Fibroblast of lung (primary cell): ENCODE measurements around the gene PHRF1. TPM values are rescaled to one million over a fixed set of nuclear protein-coding genes. Genes with fewer than 3 reads are reported as not detected.
A peak's percentile ranks its signal among the peaks of the same experiment; 100 is the strongest.

Source experiments
- DNase-seq, 2 donors: peaks; one replicate each; pipeline versions ENCODE4 v3.0.0 to v3.0.0-alpha.2; 2010; ENCODE audit warnings: low read depth in 2 of 2
- H2AFZ ChIP-seq: 2 replicates; pipeline ENCODE4 v1.5.1; 2012; ENCODE audit warnings: low read length, control low read depth, inconsistent platforms
- H3K27ac ChIP-seq: 2 replicates; pipeline ENCODE4 v1.5.1; 2011; ENCODE audit warnings: low read length, control low read depth; ENCODE audit not compliant: insufficient read depth
- H3K27me3 ChIP-seq: 2 replicates; pipeline ENCODE4 v1.5.1; 2011; ENCODE audit warnings: mild to moderate bottlenecking, low read length; ENCODE audit not compliant: control insufficient read depth, insufficient read depth
- H3K36me3 ChIP-seq: 2 replicates; pipeline ENCODE4 v1.5.1; 2011; ENCODE audit warnings: low read length; ENCODE audit not compliant: control insufficient read depth, insufficient read depth
- H3K4me1 ChIP-seq: 2 replicates; pipeline ENCODE4 v1.5.1; 2011; ENCODE audit warnings: low read length; ENCODE audit not compliant: control insufficient read depth, insufficient read depth; ENCODE audit errors: extremely low read depth
- H3K4me2 ChIP-seq: 2 replicates; pipeline ENCODE4 v1.5.1; 2011; ENCODE audit warnings: low read length, control low read depth; ENCODE audit not compliant: insufficient read depth; ENCODE audit errors: extremely low read depth
- H3K4me3 ChIP-seq, 4 experiments: fragments of 200-600 bp in 1 of 4; sonication (generic) in 1 of 4; replicated peaks in 1 of 4; 2 replicates each; pipeline ENCODE4 v1.5.1; 2011 to 2016; ENCODE audit warnings: low read length in 4 of 4, low read depth in 3 of 4, mild to moderate bottlenecking in 3 of 4, control low read depth in 2 of 4, inconsistent platforms in 1 of 4, mixed read lengths in 1 of 4; ENCODE audit not compliant: insufficient read depth in 1 of 4; ENCODE audit errors: control extremely low read depth in 1 of 4
- H3K79me2 ChIP-seq: 2 replicates; pipeline ENCODE4 v1.5.1; 2012; ENCODE audit warnings: mild to moderate bottlenecking, low read length, inconsistent platforms; ENCODE audit not compliant: control insufficient read depth, insufficient read depth
- H3K9ac ChIP-seq: 2 replicates; pipeline ENCODE4 v1.5.1; 2011; ENCODE audit warnings: mild to moderate bottlenecking, low read length, control low read depth; ENCODE audit not compliant: insufficient read depth
- H3K9me3 ChIP-seq: 2 replicates; pipeline ENCODE4 v1.5.1; 2012; ENCODE audit warnings: low read depth, low read length; ENCODE audit not compliant: control insufficient read depth, insufficient read depth
- H4K20me1 ChIP-seq: 2 replicates; pipeline ENCODE4 v1.5.1; 2011; ENCODE audit warnings: low read length; ENCODE audit not compliant: control insufficient read depth, insufficient read depth; ENCODE audit errors: extremely low read depth
- EZH2 ChIP-seq: IDR thresholded peaks from 2 replicates; pipeline ENCODE4 v1.5.1; 2012; ENCODE audit warnings: low read length, control low read depth, mild to moderate bottlenecking; ENCODE audit errors: missing control alignments
- polyA plus RNA-seq, 2 donors: library from polyadenylated mRNA; depleted of rRNA in 1 of 2; stranded (reverse) in 1 of 2; unstranded in 1 of 2; fragments of >200 nt; gene quantifications; 2 replicates each; pipeline ENCODE4 v1.2.1, GENCODE V29; 2011 to 2012; ENCODE audit warnings: missing spikeins in 1 of 2
- total RNA-seq: library from RNA; depleted of rRNA; stranded (reverse); fragments of >200 nt; gene quantifications from 2 replicates; pipeline ENCODE4 v1.2.1, GENCODE V29; 2014
- TF ChIP-seq, protein P1 (sequence below), 2 donors: IDR thresholded peaks in 1 of 2; conservative IDR thresholded peaks in 1 of 2; 1 replicate in 1 of 2; 2 replicates in 1 of 2; pipeline ENCODE4 v1.5.1; 2011 to 2012; ENCODE audit warnings: low read length in 2 of 2, control low read depth in 1 of 2, inconsistent platforms in 1 of 2, low read depth in 1 of 2, mild to moderate bottlenecking in 1 of 2

The PHRF1 gene
- total and polyA plus RNA-seq, 2 donors (not counting 1 experiment from before 2014, with no cell fraction given) = 5.9 to 16.8 TPM

- TF ChIP-seq, protein P1, sequence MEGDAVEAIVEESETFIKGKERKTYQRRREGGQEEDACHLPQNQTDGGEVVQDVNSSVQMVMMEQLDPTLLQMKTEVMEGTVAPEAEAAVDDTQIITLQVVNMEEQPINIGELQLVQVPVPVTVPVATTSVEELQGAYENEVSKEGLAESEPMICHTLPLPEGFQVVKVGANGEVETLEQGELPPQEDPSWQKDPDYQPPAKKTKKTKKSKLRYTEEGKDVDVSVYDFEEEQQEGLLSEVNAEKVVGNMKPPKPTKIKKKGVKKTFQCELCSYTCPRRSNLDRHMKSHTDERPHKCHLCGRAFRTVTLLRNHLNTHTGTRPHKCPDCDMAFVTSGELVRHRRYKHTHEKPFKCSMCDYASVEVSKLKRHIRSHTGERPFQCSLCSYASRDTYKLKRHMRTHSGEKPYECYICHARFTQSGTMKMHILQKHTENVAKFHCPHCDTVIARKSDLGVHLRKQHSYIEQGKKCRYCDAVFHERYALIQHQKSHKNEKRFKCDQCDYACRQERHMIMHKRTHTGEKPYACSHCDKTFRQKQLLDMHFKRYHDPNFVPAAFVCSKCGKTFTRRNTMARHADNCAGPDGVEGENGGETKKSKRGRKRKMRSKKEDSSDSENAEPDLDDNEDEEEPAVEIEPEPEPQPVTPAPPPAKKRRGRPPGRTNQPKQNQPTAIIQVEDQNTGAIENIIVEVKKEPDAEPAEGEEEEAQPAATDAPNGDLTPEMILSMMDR (conservative IDR thresholded peaks at IDR 0.05 in 1 of 2, IDR thresholded peaks at IDR 0.05 in 1 of 2; ENCODE audit: low read depth in 1 of 2, low read length in 2 of 2) = no peak
- TF ChIP-seq EZH2 = no peak
- no peaks in the 10 kb centered on the region for H3K9me3 ChIP-seq
- no peaks in the 10 kb centered on the region for H3K79me2 ChIP-seq
These were observed 31.1 kb upstream of the PHRF1 start for GRCh38 chr11:545171-545570.

DNA sequence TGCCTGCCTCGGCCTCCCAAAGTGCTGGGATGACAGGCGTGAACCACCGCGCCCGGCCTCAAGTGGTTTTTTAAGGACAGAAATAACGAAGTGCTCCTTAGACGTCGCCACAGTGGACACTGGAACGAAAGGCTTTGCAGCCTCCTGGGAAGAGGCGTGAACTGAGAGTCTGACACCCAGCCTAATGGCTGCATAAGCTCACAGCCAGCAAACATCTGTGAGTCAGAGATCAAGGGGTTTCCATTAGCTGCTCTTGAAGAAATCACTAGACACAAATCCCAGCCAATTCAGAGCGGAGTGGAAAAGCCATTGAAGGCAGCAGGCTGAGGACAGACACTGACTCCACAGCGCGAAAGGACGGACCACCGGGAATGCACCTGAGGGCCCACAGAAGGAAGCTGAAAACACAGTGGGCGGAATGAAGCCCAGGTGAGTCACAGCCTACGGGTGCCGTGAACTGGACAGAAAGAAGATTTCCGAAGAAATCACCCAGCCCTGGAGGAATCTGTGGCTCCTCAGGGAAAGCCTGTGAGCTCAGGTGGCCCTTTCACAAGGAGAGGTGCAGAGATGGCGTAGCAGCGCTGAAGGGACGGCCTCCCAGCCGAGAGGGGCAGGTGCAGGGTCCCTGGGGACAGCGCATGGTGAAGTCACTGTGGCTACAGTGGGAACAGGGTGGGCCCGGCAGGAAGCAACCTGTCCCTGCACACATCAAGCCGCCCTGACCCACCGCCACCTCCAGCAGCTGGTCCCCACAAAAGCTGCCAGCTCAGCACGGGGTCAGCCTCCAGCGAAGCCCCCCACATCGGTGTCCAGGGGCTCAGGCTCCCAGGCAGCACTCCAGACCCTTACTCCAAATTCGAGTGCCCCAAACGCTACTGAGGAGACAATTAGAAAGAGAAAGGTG, 27.3 kb upstream of the PHRF1 start:
- Histone ChIP-seq H3K27me3 (peaks cover 4% of the 10 kb centered on the region), H2AFZ (no peak overlapping the region), H3K9ac (no peak overlapping the region), H3K4me1 (no peaks in the 10 kb centered on the region), H3K79me2 (no peaks in the 10 kb centered on the region), H3K4me3 (no peak overlapping the region), H3K4me2 (no peak overlapping the region), H4K20me1 (no peaks in the 10 kb centered on the region), H3K36me3 (no peaks in the 10 kb centered on the region), H3K9me3 (no peaks in the 10 kb centered on the region), H3K27ac (no peak overlapping the region)
- DNase-seq = peak in 1 of 2 donors; percentile 25
- TF ChIP-seq, protein P1 (conservative IDR thresholded peaks at IDR 0.05 in 1 of 2, IDR thresholded peaks at IDR 0.05 in 1 of 2; ENCODE audit: low read depth in 1 of 2, low read length in 2 of 2) = no peak
- no peak for TF ChIP-seq EZH2

More at GRCh38 chr11:545171-545570, 31.1 kb upstream of the PHRF1 start:
- Histone ChIP-seq H3K27me3 (no peaks in the 10 kb centered on the region), H3K27ac (no peak overlapping the region), H3K36me3 (no peaks in the 10 kb centered on the region), H3K4me2 (no peak overlapping the region), H3K9ac (no peak overlapping the region), H3K4me1 (no peaks in the 10 kb centered on the region), H4K20me1 (no peaks in the 10 kb centered on the region), H2AFZ (no peak overlapping the region), H3K4me3 (no peak overlapping the region)
- no peak for DNase-seq

- Histone ChIP-seq H3K9ac (no peak overlapping the region), H4K20me1 (no peaks in the 10 kb centered on the region), H3K27ac (no peak overlapping the region), H3K36me3 (no peaks in the 10 kb centered on the region), H3K27me3 (peaks cover 13% of the 10 kb centered on the region), H3K79me2 (no peaks in the 10 kb centered on the region), H2AFZ (no peak overlapping the region), H3K4me1 (no peaks in the 10 kb centered on the region), H3K9me3 (no peaks in the 10 kb centered on the region), H3K4me2 (no peak overlapping the region), H3K4me3 (no peak overlapping the region)
- no peak for TF ChIP-seq EZH2
- TF ChIP-seq, protein P1 (conservative IDR thresholded peaks at IDR 0.05 in 1 of 2, IDR thresholded peaks at IDR 0.05 in 1 of 2; ENCODE audit: low read depth in 1 of 2, low read length in 2 of 2) = no peak
- no peak for DNase-seq
These were observed 26.1 kb upstream of the PHRF1 start for GRCh38 chr11:550021-550745.
